ENCODE measurements around the gene CNKSR1.

Gene CNKSR1

GRCh38 chr1:26164861-26165842 lies 12.1 kb upstream of the CNKSR1 start:
- no peak for TF ChIP-seq CTCF (IDR thresholded peaks at IDR 0.05; ENCODE audit: low read depth, low read length)

GRCh38 chr1:26166719-26167281 lies 10.5 kb upstream of the CNKSR1 start:
- H3K4me3 ChIP-seq (ENCODE audit: low read depth, low read length), result no peak overlapping the region
- no peak for DNase-seq (ENCODE audit: low read depth, low spot score)
- in situ Hi-C loops (cut with HindIII; ENCODE audit: low sequenced_read_pairs), result no loop called here
- TF ChIP-seq CTCF (IDR thresholded peaks at IDR 0.05; ENCODE audit: low read depth, low read length), result no peak

More at GRCh38 chr1:26164861-26165842, 12.1 kb upstream of the CNKSR1 start:
- in situ Hi-C loops (cut with HindIII; ENCODE audit: low sequenced_read_pairs), result no loop called here
- no peak for DNase-seq (ENCODE audit: low read depth, low spot score)
- no peak overlapping the region for H3K4me3 ChIP-seq (ENCODE audit: low read depth, low read length)

- peak within 1 kb of the TSS; percentile 71 for H3K4me3 ChIP-seq (ENCODE audit: low read depth, low read length)
- no peak for DNase-seq (ENCODE audit: low read depth, low spot score)
- no peak for TF ChIP-seq CTCF (IDR thresholded peaks at IDR 0.05; ENCODE audit: low read depth, low read length)
- in situ Hi-C loops (cut with HindIII; ENCODE audit: low sequenced_read_pairs), result no loop called here
Measured at GRCh38 chr1:26168410-26169197, 8.7 kb upstream of the CNKSR1 start, which contains the start of gene C1orf232. Gene C1orf232 (minus strand): TSS chr1:26168963. CDS start chr1:26168499, 464 bp downstream.

- in situ Hi-C loops (cut with HindIII; ENCODE audit: low sequenced_read_pairs), result no loop called here
- DNase-seq (ENCODE audit: low read depth, low spot score), result no peak
- H3K4me3 ChIP-seq (ENCODE audit: low read depth, low read length), result no peak overlapping the region
- TF ChIP-seq CTCF (IDR thresholded peaks at IDR 0.05; ENCODE audit: low read depth, low read length), result no peak
Measured at GRCh38 chr1:26169198-26169554, 8.1 kb upstream of the CNKSR1 start.

- in situ Hi-C loops (cut with HindIII; ENCODE audit: low sequenced_read_pairs), result no loop called here
- H3K4me3 ChIP-seq (ENCODE audit: low read depth, low read length), result peak within 1 kb of the TSS; percentile 71
- TF ChIP-seq CTCF (IDR thresholded peaks at IDR 0.05; ENCODE audit: low read depth, low read length), result peak; percentile 85
- DNase-seq (ENCODE audit: low read depth, low spot score), result peak; percentile 83
Measured at GRCh38 chr1:26169669-26170471, 7.4 kb upstream of the CNKSR1 start, which contains the start of gene ZNF593. Gene ZNF593 (plus strand): TSS chr1:26169908. CDS start chr1:26169984, 76 bp downstream.
